Eye (tissue), 1 donor: ENCODE data around the gene TFAP2A.

ENCODE experiments used
- DNase-seq: peaks from one replicate; pipeline ENCODE4 v3.0.0-alpha.2; 2015

TFAP2A gene

DNA sequence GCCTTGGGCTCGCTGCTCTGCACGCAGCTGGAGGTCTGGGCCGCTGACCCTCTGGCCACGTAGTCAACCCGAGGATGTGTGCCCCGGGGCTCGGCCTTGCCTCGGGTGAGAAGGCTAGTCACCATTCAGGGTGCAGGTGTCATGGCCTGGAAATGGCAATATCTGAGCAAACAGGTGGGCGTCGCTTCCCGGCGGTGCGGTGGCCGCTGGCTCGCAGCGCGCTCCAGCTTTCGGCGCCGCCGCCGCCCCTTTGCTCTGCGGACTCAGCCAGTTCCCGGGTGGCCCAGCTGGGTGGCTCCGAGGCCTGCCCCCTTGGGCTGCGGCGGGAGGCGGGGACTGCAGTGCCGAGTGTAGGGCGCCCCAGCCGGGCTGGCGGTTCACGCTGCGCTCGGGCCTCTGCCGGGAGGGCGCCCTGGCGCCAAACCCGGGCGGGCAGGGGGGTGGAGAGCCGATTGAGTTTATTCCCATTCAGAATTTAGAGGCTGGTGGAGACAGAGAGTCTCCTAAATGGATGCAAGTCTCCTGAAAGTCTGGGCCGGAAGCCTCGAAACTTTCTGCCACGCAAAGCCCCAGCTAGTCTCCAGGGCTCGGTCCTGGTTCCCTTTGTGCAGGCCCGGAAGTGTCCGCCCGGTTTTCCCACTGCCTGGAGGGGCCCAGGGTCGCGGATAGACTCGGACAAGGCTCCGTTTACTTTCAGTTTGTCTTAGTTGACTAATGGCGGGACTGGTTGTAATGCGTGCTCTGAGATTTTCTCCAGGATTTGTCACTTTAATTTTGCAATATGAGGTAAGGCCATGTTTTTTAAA is 11.3 kb upstream of the TFAP2A start:
- peak; percentile 70 for DNase-seq

DNA sequence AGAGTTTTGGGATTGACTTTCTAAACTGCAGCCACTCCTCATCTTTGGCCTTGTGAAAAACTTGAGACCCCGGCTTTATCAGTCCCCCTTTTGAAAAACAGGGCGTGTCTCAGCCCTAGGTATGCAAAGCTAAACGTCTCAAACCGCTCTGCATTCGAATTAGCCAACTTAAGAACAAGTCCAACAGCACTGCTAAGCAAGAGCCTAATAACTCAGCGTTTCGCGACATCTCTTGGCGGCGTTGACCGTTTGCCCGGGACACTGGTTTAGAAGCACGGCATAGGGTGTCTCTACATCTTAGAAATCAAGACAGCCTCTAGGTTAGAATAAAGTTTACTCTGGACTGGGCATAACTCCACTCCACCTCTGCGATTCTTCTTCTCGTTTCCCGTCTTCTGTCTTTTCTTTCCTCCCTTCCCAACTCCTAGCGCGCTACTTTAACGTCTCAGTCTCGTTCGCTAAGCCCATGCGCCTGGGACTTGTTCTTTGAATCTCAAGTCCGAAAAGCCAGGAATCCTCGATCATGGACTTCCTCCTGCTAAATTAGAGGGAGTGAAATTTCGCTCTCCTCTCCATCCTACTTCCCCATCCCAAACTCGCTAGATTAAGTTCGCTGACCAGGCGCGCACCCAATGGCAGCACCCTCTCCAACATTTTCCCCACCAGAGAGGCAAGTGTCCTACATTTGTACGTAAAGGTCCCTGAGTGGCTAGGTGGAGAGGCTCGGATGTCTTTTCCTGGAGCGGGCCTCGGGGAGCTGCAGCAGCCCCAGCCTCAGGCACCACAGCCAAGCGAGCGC is 10.5 kb upstream of the TFAP2A start:
- peak; percentile 62 for DNase-seq

DNA sequence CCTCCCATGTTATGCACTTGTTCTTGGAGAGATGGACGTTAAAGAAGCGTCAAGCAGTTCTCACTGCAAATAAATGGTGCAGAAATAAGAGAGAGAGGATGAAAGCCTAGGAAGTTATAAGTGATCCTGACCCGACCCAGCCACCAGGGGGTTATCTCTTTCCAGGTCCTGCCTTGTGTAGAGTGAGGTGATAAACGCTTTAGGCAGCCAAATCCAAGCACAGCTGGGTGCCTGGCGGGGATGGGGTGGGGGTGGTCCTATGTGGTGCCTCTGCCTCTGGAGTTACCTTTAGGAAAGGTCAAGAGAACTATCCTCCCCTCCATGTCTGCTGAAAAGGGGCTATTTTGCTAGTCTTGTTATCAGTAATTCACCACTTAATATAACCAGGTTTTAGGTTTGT is 9.2 kb upstream of the TFAP2A start:
- DNase-seq, result no peak

DNA sequence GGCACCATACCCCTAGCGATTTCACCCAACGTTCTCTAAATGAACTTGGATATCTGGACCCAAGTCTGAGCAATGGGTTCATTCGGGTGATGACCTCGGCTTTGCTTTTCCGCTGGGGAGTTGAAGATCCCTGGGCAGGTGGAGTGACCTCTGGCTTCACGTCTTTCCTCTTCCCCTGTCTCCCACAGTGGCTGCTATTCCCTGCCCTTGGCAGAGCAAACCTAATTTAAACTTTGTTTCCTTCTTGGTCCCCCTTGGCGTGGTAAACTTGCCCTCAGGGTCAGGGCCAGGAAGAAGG is 7.8 kb upstream of the TFAP2A start:
- peak; percentile 15 for DNase-seq

DNA sequence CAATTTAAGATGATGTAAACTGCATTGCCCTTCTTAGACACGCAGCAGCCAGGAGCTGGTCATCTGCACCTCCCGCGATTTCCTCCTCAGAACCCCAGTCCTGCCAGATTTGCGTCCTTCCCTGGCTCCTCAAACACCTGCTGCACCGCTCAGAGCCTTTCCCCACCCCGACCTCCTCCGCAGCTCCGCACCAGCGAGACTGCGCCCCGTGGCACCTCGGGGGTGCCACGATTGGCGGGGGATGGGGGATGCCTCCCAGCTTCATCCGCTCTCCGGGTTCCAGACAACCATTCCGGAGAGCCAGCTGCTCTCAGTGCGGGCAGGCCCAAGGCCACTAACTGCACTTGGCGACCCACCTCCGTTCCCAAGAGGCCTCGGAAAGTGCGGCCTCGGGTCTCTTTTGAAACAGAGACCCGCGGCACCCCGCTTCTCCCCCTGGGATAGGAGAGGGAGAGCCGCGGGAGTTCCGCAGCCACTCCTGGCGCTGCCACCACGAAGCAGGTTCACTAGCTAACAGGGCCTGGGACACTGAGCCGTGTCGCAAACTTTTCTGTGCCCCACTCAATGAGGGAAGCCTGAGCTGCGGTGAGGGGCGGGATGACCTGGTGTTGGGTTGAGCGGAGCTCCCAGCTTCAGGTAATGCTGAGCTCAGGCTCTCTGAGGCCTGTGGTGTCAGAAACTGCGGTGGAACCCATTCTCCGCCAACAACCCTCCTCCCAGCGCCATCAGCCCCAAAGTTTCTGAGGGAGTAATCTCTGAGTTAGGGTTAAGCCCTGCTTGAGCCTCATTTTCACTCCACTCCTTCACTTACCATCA is 7.3 kb upstream of the TFAP2A start:
- peak; percentile 18 for DNase-seq

DNA sequence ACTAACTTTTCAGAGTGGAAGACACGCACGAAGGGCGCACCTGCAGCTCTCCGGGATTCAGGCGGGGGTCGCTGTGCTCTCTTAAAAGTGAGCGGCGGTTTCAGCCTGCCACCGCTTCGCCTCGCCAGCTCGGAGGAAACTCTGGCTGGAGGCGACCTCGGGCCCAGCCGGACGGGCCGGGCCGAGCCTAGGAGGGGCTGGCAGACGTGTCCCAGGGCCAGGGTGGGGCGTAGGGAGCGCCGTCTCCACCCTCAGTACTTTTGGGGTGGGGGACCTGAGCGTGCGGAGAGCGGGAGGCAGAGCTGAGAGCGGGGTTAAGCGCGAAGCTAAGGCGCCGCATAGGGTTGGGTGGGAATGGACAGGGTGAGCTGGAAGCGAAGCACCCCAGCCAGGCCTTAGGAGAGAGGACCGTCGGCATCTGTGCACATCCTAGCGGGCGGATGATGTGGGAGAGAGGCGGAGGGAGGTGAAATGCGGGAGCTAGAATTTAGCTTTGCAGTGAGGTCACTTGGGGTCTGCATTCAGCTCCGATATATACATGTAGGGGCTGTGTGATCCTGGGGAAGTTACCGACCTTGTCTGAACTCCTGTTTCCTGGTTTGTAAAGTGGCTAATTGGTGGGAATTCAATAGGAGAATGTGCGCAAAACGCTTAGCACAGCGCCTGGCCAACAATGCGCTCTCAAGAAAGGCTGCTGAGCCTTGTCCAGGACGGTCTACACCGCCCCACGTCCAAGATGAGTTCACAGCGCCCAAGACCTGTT is 6.5 kb upstream of the TFAP2A start:
- peak; percentile 68 for DNase-seq

DNA sequence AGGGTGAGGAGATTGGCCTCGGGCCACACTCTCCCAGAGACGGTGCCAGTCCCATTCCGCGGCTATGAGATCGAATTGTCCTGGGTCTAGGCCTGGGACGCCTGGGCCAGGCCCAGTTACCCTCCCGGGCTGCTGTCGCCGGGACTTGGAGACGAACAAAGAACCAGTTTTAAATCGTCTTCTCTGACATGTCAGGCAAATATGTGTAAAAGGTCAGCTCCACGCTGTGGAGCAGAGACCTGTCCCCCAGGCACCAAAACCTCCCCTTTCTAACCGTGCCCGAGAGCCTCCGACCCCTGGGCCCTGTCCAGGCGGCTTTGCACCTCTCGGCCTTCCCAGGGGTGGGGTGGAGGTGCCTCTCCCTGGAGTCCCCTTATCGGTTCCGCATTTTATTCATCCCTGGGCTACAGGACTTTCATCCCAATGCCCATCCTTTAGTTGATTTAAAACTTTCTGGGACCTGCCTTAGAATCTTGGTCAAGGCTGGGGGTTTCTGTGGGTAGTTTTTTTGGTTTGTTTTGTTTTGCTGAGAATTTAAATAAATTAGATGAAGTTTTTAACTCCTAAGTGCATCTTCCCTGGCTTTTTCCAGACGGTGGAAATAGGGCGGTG is 5.8 kb upstream of the TFAP2A start:
- DNase-seq, result no peak

GRCh38 chr6:10419749-10420545 is 5.1 kb upstream of the TFAP2A start:
- DNase-seq, result peak; percentile 47

DNA sequence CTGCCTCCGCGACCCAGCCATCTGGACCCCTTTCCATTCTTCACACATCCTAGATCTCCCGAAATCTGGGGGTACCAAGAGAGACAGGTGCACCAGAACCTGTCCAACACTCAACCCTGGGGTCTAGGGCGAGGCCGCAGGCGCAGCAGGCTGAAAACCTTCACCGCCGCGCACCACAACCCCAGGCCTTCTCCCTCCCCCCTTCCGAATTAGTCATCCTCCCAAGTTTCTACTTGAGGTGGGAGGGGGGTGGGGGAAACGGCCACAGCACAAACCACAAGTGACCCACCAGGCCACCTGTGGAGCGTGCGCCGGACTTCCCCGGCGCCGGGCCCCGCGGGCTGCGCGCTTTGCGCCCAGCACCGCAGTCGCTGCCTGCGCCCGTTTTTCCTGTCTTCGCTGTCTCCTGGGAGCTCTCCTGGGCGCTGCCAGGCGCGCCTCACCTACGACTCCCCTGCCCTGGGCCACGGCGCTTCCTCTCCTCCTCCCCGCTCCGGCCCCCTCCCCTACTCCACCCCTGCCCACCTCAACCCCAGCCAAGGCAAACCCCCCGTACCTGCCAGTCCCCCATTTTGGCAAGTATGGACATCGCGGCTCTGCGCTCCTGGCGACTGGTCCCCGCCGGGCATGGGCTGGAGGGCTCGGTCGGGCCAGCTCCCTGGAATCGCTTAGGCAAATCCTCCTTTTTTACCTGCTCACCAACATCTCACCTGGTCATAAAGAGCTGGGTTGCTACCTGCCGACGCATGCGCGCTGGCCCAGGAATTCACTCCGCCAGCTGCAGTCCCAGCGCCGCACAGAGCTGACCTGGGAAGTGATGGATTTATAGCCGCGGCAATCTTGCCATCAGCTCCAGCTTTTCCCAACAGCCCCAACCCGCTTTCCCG is 4.2 kb upstream of the TFAP2A start:
- DNase-seq, result peak; percentile 56

GRCh38 chr6:10418361-10418861 is 3.5 kb upstream of the TFAP2A start:
- peak; percentile 31 for DNase-seq

GRCh38 chr6:10417681-10418104 is 2.8 kb upstream of the TFAP2A start:
- no peak for DNase-seq

- DNase-seq, result peak; percentile 60
These were observed 2.2 kb upstream of the TFAP2A start for GRCh38 chr6:10416863-10417641.

DNA sequence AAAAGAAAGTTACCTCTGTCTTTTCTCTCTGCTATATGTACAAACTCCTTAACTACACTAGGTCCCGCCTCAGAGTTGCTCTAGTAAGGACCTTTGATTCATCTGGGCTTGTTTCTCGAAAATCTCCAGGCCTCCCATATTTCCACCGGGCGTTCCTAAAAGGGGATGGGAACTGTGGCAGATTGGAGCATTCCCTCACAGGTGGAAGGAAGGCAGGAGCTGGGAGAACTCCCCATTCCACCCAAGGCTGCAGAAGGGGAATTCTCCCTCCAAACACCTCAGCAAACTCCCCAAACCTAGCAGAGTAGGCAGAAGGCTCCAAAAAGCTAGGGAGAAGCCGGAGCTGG is 1.6 kb upstream of the TFAP2A start:
- DNase-seq, result peak; percentile 43

DNA sequence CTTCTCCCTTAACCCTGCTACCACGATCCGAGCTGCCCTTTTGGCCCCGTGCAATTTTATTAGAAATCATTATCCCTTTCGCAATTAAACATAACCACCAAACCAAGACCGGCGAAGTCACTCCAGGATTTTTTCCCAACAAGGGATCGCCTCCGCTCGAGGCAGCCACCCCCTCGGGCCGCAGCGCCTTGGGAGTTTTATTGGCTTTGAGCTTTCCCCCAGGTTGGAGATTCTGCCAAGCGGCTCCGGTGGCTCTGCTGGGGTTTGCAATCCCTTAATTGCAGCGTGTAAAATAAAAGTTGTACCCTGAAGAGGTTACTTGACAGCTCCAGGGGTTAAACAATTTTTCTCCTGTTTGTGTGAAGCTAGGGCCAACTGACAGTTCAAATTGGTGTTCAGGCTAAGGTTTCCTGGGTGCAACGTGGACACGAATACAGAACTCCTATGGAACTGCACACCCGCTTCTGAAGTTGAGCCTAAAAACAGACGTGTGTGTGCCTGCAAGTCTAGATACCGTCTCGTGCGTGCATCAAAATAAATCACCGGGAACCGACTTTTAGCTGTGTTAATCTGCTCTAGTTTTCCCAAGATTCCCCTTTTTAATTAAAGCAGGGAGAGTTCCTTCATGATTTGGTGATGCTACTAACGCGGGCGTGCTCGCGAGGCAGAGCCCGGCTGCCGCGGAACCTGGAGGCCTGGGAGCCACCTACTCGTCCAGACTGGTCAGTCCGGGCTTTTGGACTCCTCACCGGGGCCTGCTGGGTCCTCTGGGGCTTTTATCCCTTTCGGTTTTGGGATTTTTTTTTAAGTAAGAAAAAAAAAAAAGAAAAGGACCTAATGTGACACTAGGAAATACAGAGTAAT is 975 bp upstream of the TFAP2A start:
- DNase-seq, result peak; percentile 61

GRCh38 chr6:10413850-10414738 is 780 bp downstream of the TFAP2A start:
- peak; percentile 75 for DNase-seq

- DNase-seq, result no peak
These were observed 1.5 kb downstream of the TFAP2A start for GRCh38 chr6:10413262-10413849.
